ENCODE results near the gene PAK6. TPM values are rescaled to one million over a fixed set of nuclear protein-coding genes. Genes with fewer than 3 reads are reported as not detected.

The PAK6 gene
- polyA plus RNA-seq, 1 experiment: not detected

- DNase-seq (ENCODE audit: low read depth, low spot score): no peak
- Histone ChIP-seq H3K27me3 (ENCODE audit: control insufficient read depth, insufficient read depth, low read length) (peaks cover 50% of the 10 kb centered on the region), H3K27ac (ENCODE audit: low read depth, low read length) (no peak overlapping the region), H3K4me3 (ENCODE audit: low read depth, low read length) (peak overlapping the region; percentile 47), H3K9me3 (ENCODE audit: control insufficient read depth, insufficient read depth, low read length) (no peaks in the 10 kb centered on the region)
- no peak for TF ChIP-seq CTCF (IDR thresholded peaks at IDR 0.05; ENCODE audit: low read depth, low read length)
- CTCF ChIA-PET: interaction anchor here (0.6 to 2.0 kb wide), 2 partner anchors 22 to 36 kb away, joined by 3 to 8 read pairs; no protein-coding TSS in a partner anchor
- POLR2A ChIA-PET: no interaction called here
Measured at GRCh38 chr15:40253167-40253790, 14.4 kb downstream of the PAK6 start.

- H3K9me3 ChIP-seq (ENCODE audit: control insufficient read depth, insufficient read depth, low read length): no peaks in the 10 kb centered on the region
- H3K27me3 ChIP-seq (ENCODE audit: control insufficient read depth, insufficient read depth, low read length): peaks cover 50% of the 10 kb centered on the region
- TF ChIP-seq CTCF (IDR thresholded peaks at IDR 0.05; ENCODE audit: low read depth, low read length): no peak
- DNase-seq (ENCODE audit: low read depth, low spot score): no peak
- ChIA-PET POLR2A (no interaction called here), CTCF (interaction anchor here (1.6 to 2.4 kb wide), 3 partner anchors 20 to 37 kb away, joined by 6 to 19 read pairs (median 8); no protein-coding TSS in a partner anchor)
- H3K4me3 ChIP-seq (ENCODE audit: low read depth, low read length): no peak overlapping the region
- H3K27ac ChIP-seq (ENCODE audit: low read depth, low read length): no peak overlapping the region
Measured at GRCh38 chr15:40254452-40254851, 15.6 kb downstream of the PAK6 start.

- ChIA-PET CTCF (interaction anchor here (1.6 to 2.4 kb wide), 3 partner anchors 19 to 38 kb away, joined by 6 to 19 read pairs (median 8); no protein-coding TSS in a partner anchor), POLR2A (no interaction called here)
- H3K27ac ChIP-seq (ENCODE audit: low read depth, low read length): no peak overlapping the region
- DNase-seq (ENCODE audit: low read depth, low spot score): no peak
- TF ChIP-seq CTCF (IDR thresholded peaks at IDR 0.05; ENCODE audit: low read depth, low read length): no peak
- H3K9me3 ChIP-seq (ENCODE audit: control insufficient read depth, insufficient read depth, low read length): no peaks in the 10 kb centered on the region
- H3K4me3 ChIP-seq (ENCODE audit: low read depth, low read length): no peak overlapping the region
- peaks cover 48% of the 10 kb centered on the region for H3K27me3 ChIP-seq (ENCODE audit: control insufficient read depth, insufficient read depth, low read length)
Measured at GRCh38 chr15:40255033-40255432, 16.2 kb downstream of the PAK6 start.

GRCh38 chr15:40256638-40257235 lies 17.9 kb downstream of the PAK6 start:
- no peak for TF ChIP-seq CTCF (IDR thresholded peaks at IDR 0.05; ENCODE audit: low read depth, low read length)
- POLR2A ChIA-PET: no interaction called here
- no peak for DNase-seq (ENCODE audit: low read depth, low spot score)
- Histone ChIP-seq H3K9me3 (ENCODE audit: control insufficient read depth, insufficient read depth, low read length) (no peaks in the 10 kb centered on the region), H3K27ac (ENCODE audit: low read depth, low read length) (no peak overlapping the region), H3K27me3 (ENCODE audit: control insufficient read depth, insufficient read depth, low read length) (peaks cover 33% of the 10 kb centered on the region), H3K4me3 (ENCODE audit: low read depth, low read length) (no peak overlapping the region)
- CTCF ChIA-PET: interaction anchor here (3.2 kb wide), 1 partner anchor 17 kb away, joined by 22 read pairs; no protein-coding TSS in a partner anchor
